GM08714 (cell line): Measurements from ENCODE around the gene PSMB5.

Experiments used
- H3K4me3 ChIP-seq: fragments of 200-500 bp; sonication (Bioruptor generic); 2 replicates; pipeline ENCODE4 v1.5.1; 2014; ENCODE audit warnings: mild to moderate bottlenecking, low read length, inconsistent platforms
- ZNF274 ChIP-seq: IDR thresholded peaks from 2 replicates; pipeline ENCODE4 v1.6.1; 2012; ENCODE audit warnings: mild to moderate bottlenecking, low read depth, low read length

PSMB5 gene

GRCh38 chr14:23034498-23035302 is at the start of gene PSMB5:
Gene PSMB5, minus strand, starts transcription at chr14:23034900. Its CDS starts 19 bp downstream, at chr14:23034881.
- no peak for TF ChIP-seq ZNF274
- peak within 1 kb of the TSS; percentile 81 for H3K4me3 ChIP-seq

DNA sequence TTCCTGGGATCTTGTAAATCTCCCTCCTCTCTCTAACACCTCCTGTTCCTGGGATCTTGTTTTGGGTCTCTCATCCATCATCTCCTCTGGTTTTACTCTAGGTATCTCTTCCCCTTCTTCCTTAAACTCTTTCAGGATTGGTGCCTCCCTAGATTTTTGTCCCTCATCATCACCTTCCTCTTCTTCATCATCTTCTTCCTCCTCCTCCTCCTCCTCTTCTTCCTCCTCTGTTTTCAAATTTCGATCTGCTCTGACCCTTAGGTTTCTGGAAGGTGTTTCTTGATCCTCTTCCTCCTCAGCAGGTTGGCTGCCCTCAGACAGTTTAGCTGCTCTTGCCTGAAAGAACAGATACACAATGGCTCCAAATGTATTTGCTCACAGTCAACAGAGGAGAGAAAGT is 45.8 kb upstream of the PSMB5 start:
- no peak for TF ChIP-seq ZNF274
- no peak overlapping the region for H3K4me3 ChIP-seq

- no peak overlapping the region for H3K4me3 ChIP-seq
- TF ChIP-seq ZNF274 = no peak
Observed at GRCh38 chr14:23079716-23080115, 45.0 kb upstream of the PSMB5 start.

DNA sequence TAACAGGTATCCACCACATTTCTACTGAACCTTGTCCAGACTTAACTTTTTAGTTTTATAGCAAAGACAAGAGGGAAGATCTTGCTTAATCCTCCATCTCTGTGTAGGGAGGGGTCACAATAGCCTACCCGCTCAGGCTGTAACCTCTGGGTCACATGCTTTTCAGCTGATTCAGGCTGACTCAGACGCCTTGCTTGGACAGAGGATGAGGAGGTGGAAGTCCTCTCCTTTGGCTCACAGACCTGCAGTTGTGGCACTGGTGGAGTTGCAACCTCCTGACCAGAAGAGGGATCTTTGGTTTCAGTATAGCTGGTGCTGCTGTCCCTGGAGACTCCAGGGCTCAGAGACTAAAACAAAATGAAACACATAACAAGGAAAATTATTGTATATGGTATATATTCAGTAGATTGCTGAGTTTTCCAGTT is 44.0 kb upstream of the PSMB5 start:
- no peak overlapping the region for H3K4me3 ChIP-seq
- TF ChIP-seq ZNF274 = no peak

DNA sequence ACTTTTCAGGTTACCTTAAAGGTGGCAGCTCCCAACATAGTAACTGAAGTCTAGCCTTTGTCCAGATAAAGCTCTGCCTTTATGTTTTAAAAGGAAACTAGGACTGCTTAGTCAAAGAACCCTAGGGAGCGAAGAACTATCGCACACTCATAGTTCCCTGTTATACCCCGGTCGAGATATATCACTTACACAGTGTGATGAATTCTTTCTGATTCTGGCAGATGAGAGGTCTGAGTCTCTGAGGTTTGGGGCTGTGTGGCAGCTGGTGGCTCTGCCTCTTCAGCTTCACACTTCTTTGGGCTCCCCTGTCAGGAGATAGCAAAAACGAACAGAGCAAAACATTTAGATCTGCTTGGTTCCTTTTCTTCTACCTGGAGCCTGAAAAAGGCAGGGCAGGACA is 43.3 kb upstream of the PSMB5 start:
- H3K4me3 ChIP-seq = no peak overlapping the region
- TF ChIP-seq ZNF274 = no peak

- TF ChIP-seq ZNF274 = no peak
- no peak overlapping the region for H3K4me3 ChIP-seq
Observed at GRCh38 chr14:23076785-23077408, 42.2 kb upstream of the PSMB5 start.

DNA sequence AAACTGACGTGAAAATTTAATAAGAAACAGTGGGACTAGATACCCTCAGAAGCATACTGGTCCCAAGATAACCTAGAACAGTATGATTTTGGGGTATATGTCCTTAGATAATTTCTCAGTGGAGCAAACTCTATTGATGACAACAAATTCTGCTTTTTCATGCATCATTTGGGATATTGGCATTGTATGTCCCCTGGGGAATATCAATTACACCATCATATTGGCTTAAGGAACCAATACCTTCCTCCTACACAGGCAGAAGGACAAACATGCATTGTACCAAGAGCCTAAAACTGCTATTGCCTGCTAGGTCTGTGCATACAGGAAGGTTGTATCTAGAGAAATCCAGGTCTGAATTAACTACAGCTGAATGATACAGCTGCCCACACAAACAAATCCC is 40.2 kb upstream of the PSMB5 start:
- TF ChIP-seq ZNF274 = no peak
- no peak overlapping the region for H3K4me3 ChIP-seq

DNA sequence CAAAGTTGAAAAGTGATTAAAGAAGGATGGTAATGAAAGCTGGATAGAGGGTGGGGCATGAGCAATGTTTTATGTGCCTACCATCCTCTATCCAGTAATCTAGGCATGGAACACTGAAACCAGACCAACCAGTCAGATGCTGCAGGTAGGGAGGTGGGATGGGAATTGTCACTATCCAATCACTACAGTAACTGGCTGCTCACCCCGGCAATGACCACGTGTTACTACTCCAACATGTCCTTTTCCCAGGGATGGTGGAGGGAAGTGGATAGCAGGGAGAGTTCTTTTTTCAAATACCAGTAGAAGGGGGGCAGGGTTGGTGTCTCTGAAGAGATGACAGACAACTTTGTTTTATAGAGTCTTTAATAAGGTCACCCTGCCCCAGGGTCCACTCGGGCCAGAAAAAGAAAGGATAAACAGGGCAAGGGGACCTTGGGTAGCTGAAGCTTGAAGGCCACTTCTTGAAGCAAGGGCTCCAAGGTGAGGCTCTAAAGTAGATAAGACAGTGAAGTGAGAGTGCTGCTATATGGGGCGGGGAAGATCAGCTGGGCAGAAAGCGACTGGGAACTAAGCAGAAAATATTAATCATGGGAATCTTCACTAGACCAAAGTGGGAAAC is 37.3 kb upstream of the PSMB5 start:
- no peak for TF ChIP-seq ZNF274
- H3K4me3 ChIP-seq = no peak overlapping the region; the same call in 1 of the 2 replicates

DNA sequence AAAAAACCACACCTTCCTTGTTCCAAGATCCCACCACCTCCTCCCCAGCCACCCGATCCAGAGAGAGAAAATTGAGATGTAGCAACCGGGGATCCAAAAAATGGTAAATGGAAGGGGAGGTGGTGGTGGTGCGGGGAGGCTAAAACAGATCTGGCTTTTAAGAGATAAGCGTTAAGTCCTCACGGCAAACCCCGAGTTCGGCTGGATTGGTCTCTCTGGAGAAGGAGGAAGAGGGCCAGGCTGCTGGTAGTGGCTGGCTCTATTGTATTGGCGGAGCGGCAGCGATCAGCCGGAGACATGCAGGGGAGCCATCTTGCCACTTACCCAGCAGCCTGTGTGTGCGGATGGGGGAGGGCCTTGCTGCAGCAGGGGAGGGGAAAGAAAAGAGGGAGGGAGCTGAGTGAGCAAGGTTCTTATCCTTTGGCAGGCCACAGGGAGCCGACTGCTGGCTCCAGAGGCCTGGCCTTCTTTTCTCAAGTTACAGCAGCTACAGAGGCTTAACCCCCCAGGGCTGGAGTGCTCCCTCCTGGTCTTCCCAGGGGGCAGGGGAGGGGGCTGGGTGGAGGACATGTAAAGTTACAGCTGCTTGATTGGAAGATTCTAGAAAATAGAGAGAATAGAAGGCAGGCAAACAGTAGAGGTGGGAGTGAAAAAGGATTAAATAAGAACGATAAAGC is 36.7 kb upstream of the PSMB5 start:
- H3K4me3 ChIP-seq = peak overlapping the region; percentile 87
- TF ChIP-seq ZNF274 = no peak

- peak overlapping the region; percentile 87 for H3K4me3 ChIP-seq
Observed at GRCh38 chr14:23070262-23071129, 35.8 kb upstream of the PSMB5 start.

DNA sequence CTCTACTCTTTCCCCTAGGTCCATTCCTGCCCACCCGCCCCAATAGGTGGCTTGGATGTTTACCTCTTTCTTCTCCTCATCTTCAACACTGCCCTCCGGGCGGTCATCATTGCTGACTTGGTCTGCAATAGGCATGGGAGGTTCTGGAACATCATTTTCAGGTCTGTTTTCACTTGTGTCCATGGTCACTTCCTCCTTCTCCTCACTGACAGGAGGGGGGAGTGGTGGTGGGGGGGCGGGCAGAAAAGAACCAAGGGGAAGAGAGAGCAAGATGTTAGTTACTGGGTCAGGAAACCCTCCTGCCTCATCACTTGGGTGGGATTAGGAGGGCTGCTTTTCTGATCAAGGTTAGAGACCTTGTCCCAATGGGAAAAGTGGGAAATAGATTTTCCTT is 34.7 kb upstream of the PSMB5 start:
- TF ChIP-seq ZNF274 = no peak
- no peak overlapping the region for H3K4me3 ChIP-seq

More at GRCh38 chr14:23070262-23071129, 35.8 kb upstream of the PSMB5 start:
- no peak for TF ChIP-seq ZNF274

DNA sequence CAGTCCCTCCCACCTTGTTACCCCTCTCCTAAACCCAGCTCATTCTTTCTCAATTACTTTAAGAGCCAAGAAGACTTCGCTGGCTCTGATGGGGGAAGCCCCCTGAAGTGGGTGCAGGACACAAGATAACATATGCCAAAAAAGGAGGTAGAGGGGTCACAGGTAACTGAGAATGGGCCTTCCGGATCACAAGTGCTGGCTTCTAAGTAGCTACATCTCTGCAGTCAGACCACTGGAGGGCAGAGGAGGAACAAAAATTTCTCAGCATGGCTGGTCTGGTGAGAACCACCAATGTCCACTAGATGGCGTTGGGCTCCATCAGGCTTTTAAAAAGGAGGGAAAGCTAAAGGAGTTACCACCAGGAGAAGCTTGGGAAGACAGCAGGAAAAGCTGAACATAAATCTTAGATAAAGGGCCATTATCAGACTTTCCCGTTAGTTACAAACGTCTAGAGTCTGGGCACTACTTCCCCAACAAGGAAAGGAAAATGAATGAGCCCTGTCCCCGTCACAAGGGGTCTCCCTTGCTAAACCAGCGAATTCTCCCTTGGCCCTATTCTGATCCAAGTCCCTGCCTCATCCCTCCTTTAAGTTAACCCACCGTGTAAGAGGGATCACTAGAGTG is 34.2 kb upstream of the PSMB5 start:
- TF ChIP-seq ZNF274 = no peak
- no peak overlapping the region for H3K4me3 ChIP-seq
